BJ (cell line): Measurements from ENCODE around the gene FGGY. TPM values are rescaled to one million over a fixed set of nuclear protein-coding genes. Genes with fewer than 3 reads are reported as not detected.

Experiments
- CTCF ChIA-PET: fragments of 350-600 bp; formaldehyde crosslinking; extraction: SDS; loops from one replicate; lab custom pipeline; 2021; ENCODE audit warnings: antibody characterized with exemption, inconsistent platforms; lab: Yijun Ruan, JAX
- POLR2A ChIA-PET: fragments of 300-600 bp; sonication (Branson Sonifier 250); formaldehyde crosslinking; extraction: SDS; loops from one replicate; lab custom pipeline; 2021; ENCODE audit warnings: antibody characterized with exemption; lab: Charles Lee
- DNase-seq: peaks from one replicate; pipeline ENCODE4 v3.0.0-alpha.2; 2011; ENCODE audit warnings: low read depth
- H3K27me3 ChIP-seq: 2 replicates; pipeline ENCODE4 v1.6.0; 2011; ENCODE audit warnings: low read length; ENCODE audit not compliant: control insufficient read depth, insufficient read depth
- H3K36me3 ChIP-seq: 2 replicates; pipeline ENCODE4 v1.5.1; 2011; ENCODE audit warnings: low read length; ENCODE audit not compliant: control insufficient read depth, insufficient read depth
- H3K4me3 ChIP-seq: 2 replicates; pipeline ENCODE4 v1.5.1; 2011; ENCODE audit warnings: low read depth, mild to moderate bottlenecking, control low read depth, low read length
- CTCF ChIP-seq: IDR thresholded peaks from 2 replicates; pipeline ENCODE4 v1.5.1; 2011; ENCODE audit warnings: low read depth, mild to moderate bottlenecking, control low read depth, inconsistent platforms, low read length, moderate library complexity; ENCODE audit not compliant: insufficient read depth
- polyA plus RNA-seq: library from polyadenylated mRNA; depleted of rRNA; stranded (reverse); fragments of >200 nt; gene quantifications from 2 replicates; pipeline ENCODE4 v1.2.3, GENCODE V29; 2011

FGGY gene
- polyA plus RNA-seq, 1 experiment: 9.9 TPM

- ChIA-PET POLR2A (interaction anchor here (0.6 kb wide), 1 partner anchor 125 kb away, joined by 3 read pairs; no protein-coding TSS in a partner anchor), CTCF (interaction anchor here (0.7 kb wide), 1 partner anchor 493 kb away, joined by 3 read pairs; no protein-coding TSS in a partner anchor)
- no peak for DNase-seq
- Histone ChIP-seq H3K36me3 (no peaks in the 10 kb centered on the region), H3K27me3 (no peaks in the 10 kb centered on the region), H3K4me3 (no peak overlapping the region)
- TF ChIP-seq CTCF: no peak
Measured at GRCh38 chr1:59720326-59721115, 423.6 kb downstream of the FGGY start.

GRCh38 chr1:59730302-59730701 is 433.4 kb downstream of the FGGY start:
- no peak for TF ChIP-seq CTCF
- H3K27me3 ChIP-seq: no peaks in the 10 kb centered on the region
- ChIA-PET POLR2A (interaction anchor here (0.6 to 1.1 kb wide), 2 partner anchors 954 to 975 kb away, joined by 7 to 11 read pairs; no protein-coding TSS in a partner anchor), CTCF (interaction anchor here (0.7 to 3.0 kb wide), 5 partner anchors 12 to 29 kb away, joined by 3 to 13 read pairs (median 4); no protein-coding TSS in a partner anchor)
- H3K4me3 ChIP-seq: no peak overlapping the region
- DNase-seq: no peak
- no peaks in the 10 kb centered on the region for H3K36me3 ChIP-seq

GRCh38 chr1:59730759-59731478 is 434.0 kb downstream of the FGGY start:
- ChIA-PET POLR2A (interaction anchor here (0.6 to 1.1 kb wide), 2 partner anchors 955 to 975 kb away, joined by 7 to 11 read pairs; no protein-coding TSS in a partner anchor), CTCF (interaction anchor here (0.7 to 3.0 kb wide), 6 partner anchors 12 to 28 kb away, joined by 3 to 13 read pairs (median 4); no protein-coding TSS in a partner anchor)
- Histone ChIP-seq H3K4me3 (no peak overlapping the region), H3K36me3 (no peaks in the 10 kb centered on the region), H3K27me3 (no peaks in the 10 kb centered on the region)
- no peak for TF ChIP-seq CTCF
- DNase-seq: peak; percentile 83

GRCh38 chr1:59731591-59731990 is 434.7 kb downstream of the FGGY start:
- ChIA-PET POLR2A (no interaction called here), CTCF (interaction anchor here (1.2 to 3.0 kb wide), 4 partner anchors 13 to 28 kb away, joined by 4 to 13 read pairs (median 8); no protein-coding TSS in a partner anchor)
- no peak for DNase-seq
- Histone ChIP-seq H3K27me3 (no peaks in the 10 kb centered on the region), H3K4me3 (no peak overlapping the region), H3K36me3 (no peaks in the 10 kb centered on the region)
- no peak for TF ChIP-seq CTCF
